Thymus (tissue), 11 donors: ENCODE data around the gene DHRS7C. TPM values are rescaled to one million over a fixed set of nuclear protein-coding genes. Genes with fewer than 3 reads are reported as not detected.
"Not testable (repeated sequence)": the region's sequence is repeated elsewhere in the genome, so short reads cannot be mapped to it uniquely, and the experiment has no call there.

Experiments
- DNase-seq, 9 donors: peaks; one replicate each; pipeline ENCODE4 v3.0.0-alpha.2; 2013; ENCODE audit warnings: low spot score in 9 of 9, low read depth in 6 of 9, missing footprints in 1 of 9
- H3K27ac ChIP-seq, 2 donors: one replicate each; pipeline ENCODE4 v1.5.1; 2013; ENCODE audit warnings: control low read depth in 1 of 2, low read depth in 1 of 2, low read length in 1 of 2, mild to moderate bottlenecking in 1 of 2, moderate library complexity in 1 of 2
- H3K27me3 ChIP-seq, 2 donors: one replicate each; pipeline ENCODE4 v1.5.1; 2013; ENCODE audit warnings: low read length in 1 of 2; ENCODE audit not compliant: control insufficient read depth in 2 of 2, insufficient read depth in 1 of 2
- H3K36me3 ChIP-seq, 2 donors: one replicate each; pipeline ENCODE4 v1.5.1; 2013; ENCODE audit warnings: low read length in 1 of 2, mild to moderate bottlenecking in 1 of 2, moderate library complexity in 1 of 2; ENCODE audit not compliant: control insufficient read depth in 2 of 2, insufficient read depth in 2 of 2
- H3K4me1 ChIP-seq, 2 donors: one replicate each; pipeline ENCODE4 v1.5.1; 2013; ENCODE audit warnings: low read length in 2 of 2; ENCODE audit not compliant: control insufficient read depth in 2 of 2, insufficient read depth in 2 of 2
- H3K4me3 ChIP-seq, 2 donors: one replicate each; pipeline ENCODE4 v1.5.1; 2013; ENCODE audit warnings: low read length in 2 of 2, control low read depth in 1 of 2, mild to moderate bottlenecking in 1 of 2
- H3K9me3 ChIP-seq, 2 donors: one replicate each; pipeline ENCODE4 v1.5.1; 2013; ENCODE audit warnings: low read length in 1 of 2, mild to moderate bottlenecking in 1 of 2; ENCODE audit not compliant: control insufficient read depth in 2 of 2, insufficient read depth in 1 of 2
- WGBS: extraction: QIAGEN DNeasy Blood & Tissue Kit; methylation state at CpG from one replicate; pipeline ENCODE4 v1.1.7; 2013; 5-methylcytosine and 5-hydroxymethylcytosine counted together
- polyA plus RNA-seq: library from polyadenylated mRNA; stranded (reverse); fragments of 200-250 nt; gene quantifications from one replicate; pipeline ENCODE4 v1.2.3, GENCODE V29; 2013
- total RNA-seq: library from RNA; stranded (reverse); fragments of 120-200 nt; gene quantifications from one replicate; pipeline ENCODE4 v1.2.4, GENCODE V29; 2013
- donor health status: healthy.

Gene DHRS7C
- total and polyA plus RNA-seq, 2 donors, result 0.07 to 0.24 TPM

- DNase-seq, result no peak
- Histone ChIP-seq H3K4me3 (no peak overlapping the region), H3K9me3 (no peaks in the 10 kb centered on the region), H3K4me1 (no peaks in the 10 kb centered on the region), H3K36me3 (no peaks in the 10 kb centered on the region), H3K27ac (no peak overlapping the region), H3K27me3 (no peaks in the 10 kb centered on the region)
- 92% methylated on average over 7 of the region's 7 CpGs for WGBS
These were observed 7.3 kb upstream of the DHRS7C start for GRCh38 chr17:9798724-9799123.

- Histone ChIP-seq H3K9me3 (no peaks in the 10 kb centered on the region), H3K36me3 (no peaks in the 10 kb centered on the region), H3K4me3 (no peak overlapping the region), H3K4me1 (no peaks in the 10 kb centered on the region), H3K27me3 (no peaks in the 10 kb centered on the region), H3K27ac (no peak overlapping the region)
- no peak for DNase-seq
- WGBS, result 90% methylated on average over 3 of the region's 3 CpGs
These were observed 6.6 kb upstream of the DHRS7C start for GRCh38 chr17:9798008-9798407.

- Histone ChIP-seq H3K36me3 (no peaks in the 10 kb centered on the region), H3K4me1 (no peaks in the 10 kb centered on the region), H3K27me3 (no peaks in the 10 kb centered on the region), H3K9me3 (no peaks in the 10 kb centered on the region), H3K27ac (no peak overlapping the region), H3K4me3 (no peak overlapping the region)
- 95% methylated on average over 15 of the region's 15 CpGs for WGBS
- no peak for DNase-seq
These were observed 919 bp upstream of the DHRS7C start for GRCh38 chr17:9792181-9792840.

GRCh38 chr17:9790316-9790715, 1.1 kb downstream of the DHRS7C start:
- no peak for DNase-seq
- 86% methylated on average over 4 of the region's 4 CpGs for WGBS

GRCh38 chr17:9788601-9789000, 2.8 kb downstream of the DHRS7C start:
- WGBS, result 95% methylated on average over 8 of the region's 8 CpGs
- no peak overlapping the region for H3K27ac ChIP-seq
- no peaks in the 10 kb centered on the region for H3K27me3 ChIP-seq
- H3K4me3 ChIP-seq, result no peak overlapping the region
- H3K4me1 ChIP-seq, result no peaks in the 10 kb centered on the region
- DNase-seq, result no peak
- no peaks in the 10 kb centered on the region for H3K9me3 ChIP-seq
- H3K36me3 ChIP-seq, result no peaks in the 10 kb centered on the region

More at GRCh38 chr17:9790316-9790715, 1.1 kb downstream of the DHRS7C start:
- Histone ChIP-seq H3K36me3 (no peaks in the 10 kb centered on the region), H3K4me3 (no peak overlapping the region), H3K4me1 (no peaks in the 10 kb centered on the region), H3K9me3 (no peaks in the 10 kb centered on the region), H3K27me3 (no peaks in the 10 kb centered on the region), H3K27ac (no peak overlapping the region)

GRCh38 chr17:9784544-9784943, 6.8 kb downstream of the DHRS7C start:
- 96% methylated on average over 2 of the region's 2 CpGs for WGBS
- Histone ChIP-seq H3K36me3 (no peaks in the 10 kb centered on the region), H3K27ac (no peak overlapping the region), H3K27me3 (no peaks in the 10 kb centered on the region), H3K4me3 (no peak overlapping the region), H3K9me3 (no peaks in the 10 kb centered on the region), H3K4me1 (no peaks in the 10 kb centered on the region)
- no peak for DNase-seq

- H3K27me3 ChIP-seq, H3K9me3 ChIP-seq, H3K36me3 ChIP-seq, H3K4me1 ChIP-seq, H3K4me3 ChIP-seq, H3K27ac ChIP-seq, DNase-seq: not testable (repeated sequence)
- 98% methylated on average over 5 of the region's 5 CpGs for WGBS
These were observed 7.9 kb downstream of the DHRS7C start for GRCh38 chr17:9783465-9783864.

- Histone ChIP-seq H3K27ac (no peak overlapping the region), H3K9me3 (no peaks in the 10 kb centered on the region), H3K4me3 (no peak overlapping the region), H3K4me1 (no peaks in the 10 kb centered on the region), H3K27me3 (no peaks in the 10 kb centered on the region), H3K36me3 (no peaks in the 10 kb centered on the region)
- WGBS, result 85% methylated on average over 4 of the region's 4 CpGs
- no peak for DNase-seq
These were observed 8.3 kb downstream of the DHRS7C start for GRCh38 chr17:9783050-9783449.

GRCh38 chr17:9780552-9780951, 10.8 kb downstream of the DHRS7C start:
- H3K36me3 ChIP-seq, result no peaks in the 10 kb centered on the region
- no peak overlapping the region for H3K27ac ChIP-seq
- H3K27me3 ChIP-seq, result no peaks in the 10 kb centered on the region
- no peak for DNase-seq
- H3K4me1 ChIP-seq, result no peaks in the 10 kb centered on the region
- no peaks in the 10 kb centered on the region for H3K9me3 ChIP-seq
- no peak overlapping the region for H3K4me3 ChIP-seq
- 95% methylated on average over 3 of the region's 3 CpGs for WGBS
